H1 (cell line): ENCODE data around the gene CDCA5. TPM values are rescaled to one million over a fixed set of nuclear protein-coding genes. Genes with fewer than 3 reads are reported as not detected.
A peak's percentile ranks its signal among the peaks of the same experiment; 100 is the strongest.

Experiments used
- CTCF ChIA-PET: fragments of 300-600 bp; sonication (Branson Sonifier 250); formaldehyde crosslinking; loops from one replicate; lab custom pipeline; 2021; ENCODE audit not compliant: partially characterized antibody; lab: Charles Lee
- POLR2A ChIA-PET: fragments of 300-600 bp; sonication (Branson Sonifier 250); formaldehyde crosslinking; loops from one replicate; lab custom pipeline; 2021; ENCODE audit warnings: inconsistent platforms; ENCODE audit not compliant: partially characterized antibody; lab: Charles Lee
- DNase-seq, 2 experiments: peaks; one replicate each; pipeline versions ENCODE4 v3.0.0 to v3.0.0-alpha.2; 2010 to 2022; ENCODE audit warnings: low spot score in 2 of 2, low read depth in 1 of 2, mixed read lengths in 1 of 2
- FAIRE-seq: peaks from 2 replicates; lab custom pipeline; 2011; peaks lifted over from hg19 to GRCh38; lab: Jason Lieb, UNC
- H2AFZ ChIP-seq: 2 replicates; pipeline ENCODE4 v1.8.1; 2012; ENCODE audit warnings: low read length, inconsistent platforms
- H2AK5ac ChIP-seq: 2 replicates; pipeline ENCODE4 v1.6.1; 2013; ENCODE audit warnings: low read depth, low read length
- H2BK120ac ChIP-seq: replicated peaks from 2 replicates; pipeline ENCODE3; 2013; ENCODE audit warnings: low read depth, low read length, inconsistent platforms
- H2BK12ac ChIP-seq: 2 replicates; pipeline ENCODE4 v1.6.1; 2013; ENCODE audit warnings: low read depth, low read length
- H2BK15ac ChIP-seq: 2 replicates; pipeline ENCODE4 v1.6.1; 2013; ENCODE audit warnings: low read length
- H2BK20ac ChIP-seq: 2 replicates; pipeline ENCODE4 v1.6.1; 2013; ENCODE audit warnings: low read length
- H2BK5ac ChIP-seq: 2 replicates; pipeline ENCODE4 v1.6.1; 2013; ENCODE audit warnings: low read depth, low read length
- H3K14ac ChIP-seq: 2 replicates; pipeline ENCODE4 v1.6.1; 2013; ENCODE audit warnings: inconsistent platforms; ENCODE audit not compliant: insufficient read length
- H3K18ac ChIP-seq: 2 replicates; pipeline ENCODE4 v1.6.1; 2013; ENCODE audit warnings: low read length; ENCODE audit errors: extremely low read depth
- H3K23ac ChIP-seq: 2 replicates; pipeline ENCODE4 v1.6.1; 2013; ENCODE audit warnings: inconsistent platforms; ENCODE audit not compliant: insufficient read length
- H3K23me2 ChIP-seq: 2 replicates; pipeline ENCODE4 v1.6.1; 2013; ENCODE audit warnings: low read depth, low read length
- H3K27ac ChIP-seq: 2 replicates; pipeline ENCODE4 v1.6.1; 2011; ENCODE audit warnings: low read depth, low read length, inconsistent platforms
- H3K27me3 ChIP-seq, 4 experiments: replicated peaks in 1 of 4; 1 replicate in 1 of 4; 2 replicates in 3 of 4; pipeline versions ENCODE4 v1.6.1 to v1.8.1; 2011 to 2013; ENCODE audit warnings: low read length in 3 of 4, mild to moderate bottlenecking in 3 of 4, inconsistent platforms in 2 of 4, mixed read lengths in 2 of 4, moderate library complexity in 1 of 4; ENCODE audit not compliant: control insufficient read depth in 3 of 4, insufficient read depth in 3 of 4; ENCODE audit errors: extremely low read depth in 1 of 4
- H3K36me3 ChIP-seq, 4 experiments: 2 replicates each; pipeline versions ENCODE4 v1.6.1 to v1.8.1; 2011 to 2013; ENCODE audit warnings: mild to moderate bottlenecking in 4 of 4, low read length in 3 of 4, moderate library complexity in 2 of 4, control low read depth in 1 of 4, inconsistent platforms in 1 of 4; ENCODE audit not compliant: insufficient read depth in 4 of 4, control insufficient read depth in 2 of 4
- H3K4ac ChIP-seq: replicated peaks from 2 replicates; pipeline ENCODE3; 2013; ENCODE audit warnings: low read length, low read depth, mixed read lengths, inconsistent platforms; ENCODE audit not compliant: insufficient read length
- H3K4me1 ChIP-seq, 4 experiments: replicated peaks in 1 of 4; 1 replicate in 1 of 4; 2 replicates in 3 of 4; pipeline versions ENCODE4 v1.6.1 to v1.8.1; 2011 to 2013; ENCODE audit warnings: low read length in 3 of 4, inconsistent platforms in 2 of 4, mixed read lengths in 1 of 4; ENCODE audit not compliant: insufficient read depth in 4 of 4, control insufficient read depth in 3 of 4
- H3K4me2 ChIP-seq, 2 experiments: 2 replicates each; pipeline versions ENCODE4 v1.6.1 to v1.8.1; 2011 to 2013; ENCODE audit warnings: low read depth in 2 of 2, low read length in 2 of 2, control low read depth in 1 of 2, inconsistent platforms in 1 of 2, mild to moderate bottlenecking in 1 of 2; ENCODE audit not compliant: insufficient read depth in 1 of 2
- H3K4me3 ChIP-seq, 4 experiments: fragments of 200-600, 300-600 bp in 1 of 4; sonication (generic), shearing (Covaris generic), sonication (Bioruptor Twin) in 1 of 4; 2 replicates each; pipeline versions ENCODE4 v1.5.1 to v1.8.1; 2011 to 2016; ENCODE audit warnings: low read length in 4 of 4, low read depth in 3 of 4, control low read depth in 2 of 4, inconsistent platforms in 2 of 4, mild to moderate bottlenecking in 2 of 4, mixed read lengths in 1 of 4, moderate library complexity in 1 of 4; ENCODE audit not compliant: insufficient read depth in 2 of 4; ENCODE audit errors: extremely low read depth in 1 of 4
- H3K56ac ChIP-seq: replicated peaks from 2 replicates; pipeline ENCODE3; 2013; ENCODE audit warnings: low read depth, mild to moderate bottlenecking, mixed read lengths, low read length, inconsistent platforms; ENCODE audit not compliant: insufficient read length
- H3K79me1 ChIP-seq: 2 replicates; pipeline ENCODE4 v1.6.1; 2013; ENCODE audit warnings: low read depth, low read length, control low read depth
- H3K79me2 ChIP-seq, 2 experiments: 2 replicates each; pipeline versions ENCODE4 v1.6.1 to v1.8.1; 2012 to 2013; ENCODE audit warnings: low read length in 2 of 2, mild to moderate bottlenecking in 2 of 2, inconsistent platforms in 1 of 2; ENCODE audit not compliant: insufficient read depth in 2 of 2, control insufficient read depth in 1 of 2
- H3K9ac ChIP-seq, 4 experiments: replicated peaks in 1 of 4; 1 replicate in 1 of 4; 2 replicates in 3 of 4; pipeline versions ENCODE4 v1.6.1 to v1.8.1; 2011 to 2013; ENCODE audit warnings: low read depth in 3 of 4, low read length in 3 of 4, control low read depth in 2 of 4, mild to moderate bottlenecking in 2 of 4, moderate library complexity in 2 of 4, inconsistent platforms in 1 of 4; ENCODE audit errors: extremely low read depth in 1 of 4
- H3K9me3 ChIP-seq, 2 experiments: 2 replicates each; pipeline versions ENCODE4 v1.6.1 to v1.8.1; 2012 to 2013; ENCODE audit warnings: mild to moderate bottlenecking in 2 of 2, moderate library complexity in 2 of 2, control low read depth in 1 of 2, inconsistent platforms in 1 of 2, low read depth in 1 of 2, low read length in 1 of 2, mixed read lengths in 1 of 2; ENCODE audit not compliant: insufficient read depth in 2 of 2
- H4K20me1 ChIP-seq, 2 experiments: replicated peaks in 1 of 2; 2 replicates each; pipeline versions ENCODE3 to v1.8.1; 2011 to 2013; ENCODE audit warnings: inconsistent platforms in 2 of 2, low read length in 2 of 2, mild to moderate bottlenecking in 1 of 2; ENCODE audit not compliant: insufficient read depth in 2 of 2, control insufficient read depth in 1 of 2
- H4K5ac ChIP-seq: 2 replicates; pipeline ENCODE4 v1.6.1; 2013; ENCODE audit warnings: low read length, low read depth, mixed read lengths, inconsistent platforms; ENCODE audit not compliant: insufficient read length
- H4K8ac ChIP-seq: 2 replicates; pipeline ENCODE4 v1.8.0; 2013; ENCODE audit warnings: mild to moderate bottlenecking, moderate library complexity, low read length, inconsistent platforms; ENCODE audit not compliant: insufficient read depth; ENCODE audit errors: extremely low read depth
- H4K91ac ChIP-seq: replicated peaks from 2 replicates; pipeline ENCODE3; 2013; ENCODE audit warnings: low read length, mixed read lengths, inconsistent platforms; ENCODE audit not compliant: insufficient read length
- ATF3 ChIP-seq: IDR thresholded peaks from 2 replicates; pipeline ENCODE4 v1.6.1; 2011; ENCODE audit warnings: low read depth, mild to moderate bottlenecking, low read length; ENCODE audit not compliant: insufficient read depth
- BCL11A ChIP-seq, 2 experiments: IDR thresholded peaks; one replicate each; pipeline ENCODE4 v1.6.1; 2011; ENCODE audit warnings: low read depth in 2 of 2, low read length in 2 of 2, mild to moderate bottlenecking in 2 of 2
- CTCF ChIP-seq, 3 experiments: IDR thresholded peaks; 1 replicate in 2 of 3; 2 replicates in 1 of 3; pipeline versions ENCODE4 v1.5.1 to v1.6.1; 2011; ENCODE audit warnings: low read length in 3 of 3, mild to moderate bottlenecking in 3 of 3, inconsistent platforms in 2 of 3, low read depth in 1 of 3, moderate library complexity in 1 of 3; ENCODE audit not compliant: insufficient read depth in 1 of 3; ENCODE audit errors: control extremely low read depth in 1 of 3
- TCF12 ChIP-seq: IDR thresholded peaks from 2 replicates; pipeline ENCODE4 v1.6.1; 2011; ENCODE audit warnings: low read depth, mild to moderate bottlenecking, low read length
- USF2 ChIP-seq: IDR thresholded peaks from 2 replicates; pipeline ENCODE4 v1.6.1; 2011; ENCODE audit warnings: low read length, improper control_type of control experiment
- WGBS, 2 experiments: shearing (Covaris generic) in 1 of 2; methylation state at CpG; one replicate each; pipeline versions ENCODE4 v1.1.6 to v1.1.7; 2013 to 2015; ENCODE audit warnings: low lambda C conversion rate in 2 of 2, mixed read lengths in 2 of 2, inconsistent platforms in 1 of 2, low coverage in 1 of 2, missing lambda C conversion rate in 1 of 2; ENCODE audit not compliant: insufficient replicate concordance in 2 of 2, insufficient coverage in 1 of 2, insufficient read length in 1 of 2; ENCODE audit errors: extremely low coverage in 1 of 2, missing lambda C conversion rate in 1 of 2; 5-methylcytosine and 5-hydroxymethylcytosine counted together
- polyA plus RNA-seq, 7 experiments: library from polyadenylated mRNA; depleted of rRNA in 3 of 7; stranded (reverse) in 5 of 7; unstranded in 2 of 7; fragments of >200 nt in 5 of 7; fragments of 200-250 nt in 2 of 7; gene quantifications; 1 replicate in 5 of 7; 2 replicates in 1 of 7; 4 replicates in 1 of 7; pipeline versions ENCODE4 v1.2.1 to v1.2.3, GENCODE V29; 2011 to 2013; ENCODE audit warnings: missing spikeins in 2 of 7, mixed read lengths in 2 of 7
- total RNA-seq: library from RNA; stranded (reverse); fragmentation: NEBNext Ultra II Directional; extraction: Animal tissue kit (Norgen Biotek cat#: 25700); gene quantifications from 2 replicates; pipeline ENCODE4 v1.2.1, GENCODE V29; 2021

Gene CDCA5
- total and polyA plus RNA-seq, 2 of the 8 experiments (the other 6 are each of a cell fraction or from before 2014, with no cell fraction given), result 39.2 to 87.0 TPM

DNA sequence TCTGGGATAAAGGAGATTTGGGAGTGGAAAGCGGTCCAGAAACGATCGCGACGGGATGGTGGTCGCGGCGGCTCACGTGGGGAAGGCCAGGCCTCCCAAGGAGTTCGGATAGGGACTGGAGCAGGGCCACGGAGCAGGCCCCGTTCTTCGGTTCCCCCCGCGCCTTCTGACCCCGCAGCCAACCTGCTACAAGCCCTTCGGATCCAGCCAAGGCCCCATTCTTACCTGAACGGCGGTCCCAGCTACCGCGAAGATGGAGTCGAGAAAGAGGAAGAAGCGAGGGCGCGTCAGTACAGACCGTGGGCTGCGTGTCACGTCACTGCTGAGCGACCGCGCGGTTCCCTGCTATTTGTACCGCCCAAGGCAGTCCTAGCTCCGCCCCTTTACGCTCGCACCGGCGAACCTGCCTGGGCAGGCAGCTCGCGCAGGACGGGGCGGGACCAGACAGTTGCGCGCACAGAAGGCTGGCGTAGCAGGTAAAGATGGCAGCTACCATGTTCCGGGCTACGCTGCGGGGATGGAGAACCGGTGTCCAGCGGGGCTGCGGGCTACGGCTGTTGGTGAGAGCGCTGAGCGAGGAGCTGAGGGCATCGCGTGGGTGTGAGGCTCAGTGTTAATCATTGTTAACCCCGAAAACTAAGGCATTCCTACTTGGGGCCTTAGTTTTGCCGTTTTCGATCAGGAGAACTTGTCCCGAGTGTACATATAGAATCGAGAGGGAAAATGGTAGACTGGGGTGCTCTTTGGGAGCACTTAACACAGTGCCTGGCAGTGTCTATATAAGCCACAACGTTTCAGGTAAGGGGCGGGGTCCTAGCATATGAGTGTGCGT, 38.2 kb upstream of the CDCA5 start, which contains the start of the genes FAU and MRPL49:
TSS of gene FAU (minus strand) at position 270 of the 832 bp plus-strand sequence. CDS start 321 bp downstream, outside the sequence.
TSS of gene MRPL49 (plus strand) at position 457 of the 832 bp plus-strand sequence. CDS start at position 483, 26 bp downstream.
- Histone ChIP-seq H3K36me3 (peaks cover 16 to 54% (median 41%) of the 10 kb centered on the region in 4 experiments), H3K79me2 (peaks cover 6 to 38% of the 10 kb centered on the region in 2 experiments), H3K56ac (peak within 1 kb of the TSS; percentile 93), H3K4ac (peak within 1 kb of the TSS; percentile 27), H3K4me1 (peaks cover 0 to 6% (median 1%) of the 10 kb centered on the region in 4 experiments; a peak in 5 of 7 replicates), H3K27ac (peak within 1 kb of the TSS; percentile 87), H2BK5ac (peak within 1 kb of the TSS; percentile 91), H3K4me3 (peak within 1 kb of the TSS; percentile 80 to 98 (median 93)), H4K20me1 (peaks cover 4 to 6% of the 10 kb centered on the region in 2 experiments), H3K23ac (no peak within 1 kb of the TSS), H4K5ac (peak within 1 kb of the TSS; percentile 93), H2AFZ (peak within 1 kb of the TSS; percentile 29; the same call in 1 of the 2 replicates), H4K8ac (peak within 1 kb of the TSS; percentile 99), H3K18ac (peak within 1 kb of the TSS; percentile 93), H3K14ac (no peak within 1 kb of the TSS), H3K23me2 (peaks cover 3% of the 10 kb centered on the region; the same call in 1 of the 2 replicates), H3K79me1 (peaks cover 9% of the 10 kb centered on the region), H2AK5ac (0 out of 2 replicates have a peak within 1 kb of the TSS, but pooled peaks have one; percentile 75), H3K27me3 (no peaks in the 10 kb centered on the region), H4K91ac (peak within 1 kb of the TSS; percentile 93), H3K9me3 (no peaks in the 10 kb centered on the region), H2BK15ac (no peak within 1 kb of the TSS; the same call in 1 of the 2 replicates), H2BK120ac (peak within 1 kb of the TSS; percentile 69), H2BK12ac (0 out of 2 replicates have a peak within 1 kb of the TSS, but pooled peaks have one; percentile 77), H3K4me2 (peak within 1 kb of the TSS; percentile 76 to 89), H2BK20ac (no peak within 1 kb of the TSS; the same call in 1 of the 2 replicates), H3K9ac (peak within 1 kb of the TSS; percentile 84 to 96 (median 90))
- no peak for FAIRE-seq
- WGBS, 2 experiments, result 1% methylated on average over 64 of the region's 64 CpGs; no CpG with 5 or more reads in 1 of the 2 experiments
- CTCF ChIA-PET, result interaction anchor here (0.6 to 3.0 kb wide), 12 partner anchors 8 to 339 kb away, joined by 3 to 14 read pairs (median 4); partner anchors contain the start of genes CAPN1 and TM7SF2
- POLR2A ChIA-PET, result interaction anchor here (0.6 to 17.4 kb wide), 43 partner anchors 9 to 523 kb away, joined by 3 to 305 read pairs (median 4); partner anchors contain the start of genes ARL2, CAPN1, CDC42EP2 and GPHA2
- DNase-seq, result peak; percentile 94 to 98
- TF ChIP-seq ATF3 (peak; percentile 68; the same call in 1 of the 2 replicates), CTCF (IDR thresholded peaks at IDR 0.05; ENCODE audit: control extremely low read depth in 1 of 3, insufficient read depth in 1 of 3, low read depth in 1 of 3, low read length in 3 of 3) (no peak), TCF12 (no peak), BCL11A (IDR thresholded peaks at IDR 0.05; ENCODE audit: low read depth in 2 of 2, low read length in 2 of 2) (no peak), USF2 (no peak)
